GM23338 (cell line): ENCODE results near the gene CLASRP. TPM values are rescaled to one million over a fixed set of nuclear protein-coding genes. Genes with fewer than 3 reads are reported as not detected.

Experiments
- ATAC-seq: fragments of 200-7000 bp; cut with Tn5 transposase; 3 replicates; pipeline ENCODE4 v1.9.1; 2020
- DNase-seq: peaks from one replicate; pipeline ENCODE4 v3.0.0-alpha.2; 2015; ENCODE audit warnings: low spot score
- H2AFZ ChIP-seq: fragments of 200-600 bp; sonication (generic); 2 replicates; pipeline ENCODE4 v1.8.0; 2016; ENCODE audit warnings: antibody characterized with exemption, mild to moderate bottlenecking, moderate library complexity
- H3F3A ChIP-seq: fragments of 200-600 bp; sonication (generic); replicated peaks from 2 replicates; pipeline ENCODE4 v1.8.0; 2017; ENCODE audit warnings: antibody characterized with exemption, mixed run types, low read depth
- H3K27ac ChIP-seq: fragments of 200-600 bp; sonication (generic); 2 replicates; pipeline ENCODE4 v1.6.1; 2016; ENCODE audit warnings: low read depth
- H3K27me3 ChIP-seq: fragments of 200-600 bp; sonication (generic); 2 replicates; pipeline ENCODE4 v1.8.0; 2016; ENCODE audit warnings: mild to moderate bottlenecking, mixed run types, moderate library complexity; ENCODE audit not compliant: insufficient read depth
- H3K36me3 ChIP-seq: fragments of 200-600 bp; sonication (generic); 2 replicates; pipeline ENCODE4 v1.8.0; 2016; ENCODE audit warnings: mild to moderate bottlenecking; ENCODE audit not compliant: insufficient read depth
- H3K4me1 ChIP-seq: fragments of 200-600 bp; sonication (generic); 2 replicates; pipeline ENCODE4 v1.8.0; 2016; ENCODE audit warnings: mild to moderate bottlenecking, moderate library complexity; ENCODE audit not compliant: insufficient read depth
- H3K4me2 ChIP-seq: fragments of 200-600 bp; sonication (generic); 2 replicates; pipeline ENCODE4 v1.7.1; 2017; ENCODE audit warnings: mixed run types
- H3K4me3 ChIP-seq: fragments of 200-600 bp; sonication (generic); 2 replicates; pipeline ENCODE4 v1.6.1; 2016; ENCODE audit warnings: mixed run types
- H3K79me2 ChIP-seq: fragments of 200-600 bp; sonication (generic); replicated peaks from 2 replicates; pipeline ENCODE4 v1.8.0; 2017; ENCODE audit warnings: mild to moderate bottlenecking; ENCODE audit not compliant: insufficient read depth
- H3K9me2 ChIP-seq: fragments of 200-600 bp; sonication (generic); 2 replicates; pipeline ENCODE4 v1.8.0; 2017; ENCODE audit not compliant: insufficient read depth
- H4K20me1 ChIP-seq: fragments of 200-600 bp; sonication (generic); replicated peaks from 2 replicates; pipeline ENCODE4 v1.8.0; 2017; ENCODE audit warnings: mild to moderate bottlenecking; ENCODE audit not compliant: insufficient read depth
- H3K27ac Mint-ChIP-seq: 2 replicates; pipeline ENCODE4 v1.8.0; 2020; ENCODE audit warnings: inconsistent platforms, mild to moderate bottlenecking, moderate library complexity, mixed read lengths
- H3K27me3 Mint-ChIP-seq: 3 replicates; pipeline ENCODE4 v1.8.0; 2022; ENCODE audit warnings: low read depth, mild to moderate bottlenecking, moderate library complexity, mixed read lengths, inconsistent platforms; ENCODE audit not compliant: insufficient read depth, poor library complexity
- H3K36me3 Mint-ChIP-seq: 3 replicates; pipeline ENCODE4 v1.8.0; 2021; ENCODE audit warnings: low read depth, mild to moderate bottlenecking, inconsistent platforms, moderate library complexity, mixed read lengths
- H3K4me1 Mint-ChIP-seq: 3 replicates; pipeline ENCODE4 v1.8.0; 2020; ENCODE audit warnings: mild to moderate bottlenecking, inconsistent platforms, mixed read lengths
- H3K4me3 Mint-ChIP-seq: 3 replicates; pipeline ENCODE4 v1.8.0; 2021; ENCODE audit warnings: moderate library complexity, mild to moderate bottlenecking, inconsistent platforms, mixed read lengths
- H3K9me3 Mint-ChIP-seq: 3 replicates; pipeline ENCODE4 v1.8.0; 2020; ENCODE audit warnings: moderate library complexity, mild to moderate bottlenecking, inconsistent platforms, mixed read lengths
- CREB1 ChIP-seq: fragments of 250-450 bp; sonication (Bioruptor Pico); IDR thresholded peaks from 2 replicates; pipeline ENCODE4 v1.5.0; 2020; ENCODE audit warnings: low read depth, mild to moderate bottlenecking, moderate library complexity
- EZH2 ChIP-seq: fragments of 200-600 bp; sonication (generic); IDR thresholded peaks from one replicate; pipeline ENCODE4 v1.8.0; 2017; ENCODE audit warnings: antibody characterized with exemption, mild to moderate bottlenecking, low read depth; ENCODE audit not compliant: unreplicated experiment
- EZH2phosphoT487 ChIP-seq: fragments of 200-600 bp; sonication (generic); IDR thresholded peaks from one replicate; pipeline ENCODE4 v1.8.1; 2018; ENCODE audit warnings: antibody characterized with exemption; ENCODE audit not compliant: unreplicated experiment
- JUNB ChIP-seq: IDR thresholded peaks from one replicate; pipeline ENCODE4 v1.6.1; 2016; ENCODE audit warnings: antibody characterized with exemption; ENCODE audit not compliant: unreplicated experiment
- NANOG ChIP-seq: IDR thresholded peaks from 2 replicates; pipeline ENCODE4 v1.6.1; 2016; ENCODE audit warnings: antibody characterized with exemption, borderline replicate concordance
- POLR2AphosphoS5 ChIP-seq: IDR thresholded peaks from 2 replicates; pipeline ENCODE4 v1.6.1; 2016; ENCODE audit warnings: antibody characterized with exemption, low read depth
- STAT1 ChIP-seq: IDR thresholded peaks from one replicate; pipeline ENCODE4 v1.6.1; 2016; ENCODE audit warnings: antibody characterized with exemption; ENCODE audit not compliant: unreplicated experiment
- ZNF114 ChIP-seq: fragments of 250-450 bp; sonication (Bioruptor Pico); IDR thresholded peaks from 2 replicates; pipeline ENCODE4 v1.5.0; 2020; ENCODE audit warnings: mild to moderate bottlenecking, moderate library complexity
- ZNF331 ChIP-seq: fragments of 250-450 bp; sonication (Bioruptor Pico); IDR thresholded peaks from 2 replicates; pipeline ENCODE4 v1.5.0; 2020; ENCODE audit warnings: low read depth, mild to moderate bottlenecking, moderate library complexity
- polyA plus RNA-seq: library from polyadenylated mRNA; unstranded; fragments of >200 nt; fragmentation: Nextera tagmentation; extraction: Ambion mirVana; gene quantifications from 2 replicates; pipeline ENCODE4 v1.2.1, GENCODE V29; 2016
- total RNA-seq: library from RNA; depleted of rRNA; stranded (reverse); fragments of >200 nt; shearing (Covaris generic); gene quantifications from 2 replicates; pipeline ENCODE4 v1.2.3, GENCODE V29; 2014
- TF ChIP-seq, protein P1 (sequence below): IDR thresholded peaks from 2 replicates; pipeline ENCODE4 v1.6.1; 2016; ENCODE audit warnings: antibody characterized with exemption
- TF ChIP-seq, protein P2 (sequence below): IDR thresholded peaks from one replicate; pipeline ENCODE4 v1.6.1; 2018; ENCODE audit warnings: antibody characterized with exemption; ENCODE audit not compliant: unreplicated experiment
- TF ChIP-seq, protein P3 (sequence below): fragments of 250-450 bp; sonication (Bioruptor Pico); IDR thresholded peaks from 2 replicates; pipeline ENCODE4 v1.5.0; 2020; ENCODE audit warnings: mild to moderate bottlenecking, moderate library complexity
- TF ChIP-seq, protein P4 (sequence below), 2 experiments: fragments of 200-600 bp in 1 of 2; sonication (generic) in 1 of 2; conservative IDR thresholded peaks; 2 replicates each; pipeline versions ENCODE4 v1.5.1 to v1.6.1; 2016 to 2017; ENCODE audit warnings: antibody characterized with exemption in 2 of 2, low read depth in 2 of 2, mild to moderate bottlenecking in 2 of 2, moderate library complexity in 1 of 2

CLASRP gene
- total and polyA plus RNA-seq, 2 experiments from 2014 or later, result 27.1 to 78.7 TPM

DNA sequence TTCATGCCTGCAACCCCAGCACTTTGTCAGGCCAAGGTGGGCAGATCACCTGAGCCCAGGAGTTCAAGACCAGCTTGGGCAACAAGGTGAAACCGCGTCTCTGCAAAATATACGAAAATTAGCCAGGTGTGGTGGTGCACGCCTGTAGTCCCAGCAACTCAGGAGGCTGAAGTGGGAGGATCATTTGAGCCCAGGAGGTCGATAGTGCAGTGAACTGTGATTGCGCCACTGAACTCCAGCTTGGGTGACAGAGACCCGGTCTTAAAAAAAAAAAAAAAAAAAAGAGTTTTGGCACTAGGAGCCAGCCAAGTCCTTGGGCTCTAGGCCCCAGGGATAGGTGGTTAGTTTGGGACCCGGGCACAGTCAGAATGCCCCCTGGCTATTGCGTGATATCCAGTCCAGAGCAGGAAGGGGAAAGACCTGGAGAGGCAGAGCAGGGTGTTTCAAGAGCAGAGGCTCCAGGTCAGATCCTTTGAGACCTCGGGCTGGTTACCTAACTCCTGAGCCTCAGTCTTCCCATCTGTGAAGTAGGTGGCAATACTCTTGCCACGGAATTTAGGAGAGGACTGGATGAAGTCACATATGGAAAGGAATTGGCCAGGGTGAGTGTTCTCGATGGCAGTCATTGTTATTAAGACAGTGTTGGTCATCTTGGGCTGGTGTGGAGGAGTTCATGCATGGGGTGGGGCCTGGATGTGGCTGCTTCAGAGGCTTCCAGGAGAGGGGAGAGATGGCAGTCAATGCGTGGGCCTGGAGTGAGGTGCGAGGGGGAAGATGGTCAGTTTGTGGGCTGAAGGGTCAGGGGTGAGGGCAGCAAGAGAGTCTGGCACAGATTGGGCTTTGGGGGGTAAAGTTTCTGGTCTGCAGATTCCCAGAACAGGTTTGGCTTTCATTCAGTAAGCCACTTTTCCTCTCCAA, 56.9 kb downstream of the CLASRP start:
- H3K9me2 ChIP-seq, result no peaks in the 10 kb centered on the region
- no peaks in the 10 kb centered on the region for H3K9me3 Mint-ChIP-seq
- H3K27ac Mint-ChIP-seq, result no peak overlapping the region; the same call in 1 of the 2 replicates
- no peak overlapping the region for H2AFZ ChIP-seq
- TF ChIP-seq, protein P1, sequence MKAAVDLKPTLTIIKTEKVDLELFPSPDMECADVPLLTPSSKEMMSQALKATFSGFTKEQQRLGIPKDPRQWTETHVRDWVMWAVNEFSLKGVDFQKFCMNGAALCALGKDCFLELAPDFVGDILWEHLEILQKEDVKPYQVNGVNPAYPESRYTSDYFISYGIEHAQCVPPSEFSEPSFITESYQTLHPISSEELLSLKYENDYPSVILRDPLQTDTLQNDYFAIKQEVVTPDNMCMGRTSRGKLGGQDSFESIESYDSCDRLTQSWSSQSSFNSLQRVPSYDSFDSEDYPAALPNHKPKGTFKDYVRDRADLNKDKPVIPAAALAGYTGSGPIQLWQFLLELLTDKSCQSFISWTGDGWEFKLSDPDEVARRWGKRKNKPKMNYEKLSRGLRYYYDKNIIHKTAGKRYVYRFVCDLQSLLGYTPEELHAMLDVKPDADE, result no peak
- TF ChIP-seq EZH2phosphoT487 (no peak), STAT1 (no peak), EZH2 (no peak), CREB1 (CRISPR knock-in tag) (no peak), ZNF331 (CRISPR knock-in tag) (no peak), POLR2AphosphoS5 (no peak), JUNB (no peak), NANOG (no peak), ZNF114 (CRISPR knock-in tag) (no peak)
- TF ChIP-seq, protein P2, sequence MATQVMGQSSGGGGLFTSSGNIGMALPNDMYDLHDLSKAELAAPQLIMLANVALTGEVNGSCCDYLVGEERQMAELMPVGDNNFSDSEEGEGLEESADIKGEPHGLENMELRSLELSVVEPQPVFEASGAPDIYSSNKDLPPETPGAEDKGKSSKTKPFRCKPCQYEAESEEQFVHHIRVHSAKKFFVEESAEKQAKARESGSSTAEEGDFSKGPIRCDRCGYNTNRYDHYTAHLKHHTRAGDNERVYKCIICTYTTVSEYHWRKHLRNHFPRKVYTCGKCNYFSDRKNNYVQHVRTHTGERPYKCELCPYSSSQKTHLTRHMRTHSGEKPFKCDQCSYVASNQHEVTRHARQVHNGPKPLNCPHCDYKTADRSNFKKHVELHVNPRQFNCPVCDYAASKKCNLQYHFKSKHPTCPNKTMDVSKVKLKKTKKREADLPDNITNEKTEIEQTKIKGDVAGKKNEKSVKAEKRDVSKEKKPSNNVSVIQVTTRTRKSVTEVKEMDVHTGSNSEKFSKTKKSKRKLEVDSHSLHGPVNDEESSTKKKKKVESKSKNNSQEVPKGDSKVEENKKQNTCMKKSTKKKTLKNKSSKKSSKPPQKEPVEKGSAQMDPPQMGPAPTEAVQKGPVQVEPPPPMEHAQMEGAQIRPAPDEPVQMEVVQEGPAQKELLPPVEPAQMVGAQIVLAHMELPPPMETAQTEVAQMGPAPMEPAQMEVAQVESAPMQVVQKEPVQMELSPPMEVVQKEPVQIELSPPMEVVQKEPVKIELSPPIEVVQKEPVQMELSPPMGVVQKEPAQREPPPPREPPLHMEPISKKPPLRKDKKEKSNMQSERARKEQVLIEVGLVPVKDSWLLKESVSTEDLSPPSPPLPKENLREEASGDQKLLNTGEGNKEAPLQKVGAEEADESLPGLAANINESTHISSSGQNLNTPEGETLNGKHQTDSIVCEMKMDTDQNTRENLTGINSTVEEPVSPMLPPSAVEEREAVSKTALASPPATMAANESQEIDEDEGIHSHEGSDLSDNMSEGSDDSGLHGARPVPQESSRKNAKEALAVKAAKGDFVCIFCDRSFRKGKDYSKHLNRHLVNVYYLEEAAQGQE, result no peak
- TF ChIP-seq, protein P3, sequence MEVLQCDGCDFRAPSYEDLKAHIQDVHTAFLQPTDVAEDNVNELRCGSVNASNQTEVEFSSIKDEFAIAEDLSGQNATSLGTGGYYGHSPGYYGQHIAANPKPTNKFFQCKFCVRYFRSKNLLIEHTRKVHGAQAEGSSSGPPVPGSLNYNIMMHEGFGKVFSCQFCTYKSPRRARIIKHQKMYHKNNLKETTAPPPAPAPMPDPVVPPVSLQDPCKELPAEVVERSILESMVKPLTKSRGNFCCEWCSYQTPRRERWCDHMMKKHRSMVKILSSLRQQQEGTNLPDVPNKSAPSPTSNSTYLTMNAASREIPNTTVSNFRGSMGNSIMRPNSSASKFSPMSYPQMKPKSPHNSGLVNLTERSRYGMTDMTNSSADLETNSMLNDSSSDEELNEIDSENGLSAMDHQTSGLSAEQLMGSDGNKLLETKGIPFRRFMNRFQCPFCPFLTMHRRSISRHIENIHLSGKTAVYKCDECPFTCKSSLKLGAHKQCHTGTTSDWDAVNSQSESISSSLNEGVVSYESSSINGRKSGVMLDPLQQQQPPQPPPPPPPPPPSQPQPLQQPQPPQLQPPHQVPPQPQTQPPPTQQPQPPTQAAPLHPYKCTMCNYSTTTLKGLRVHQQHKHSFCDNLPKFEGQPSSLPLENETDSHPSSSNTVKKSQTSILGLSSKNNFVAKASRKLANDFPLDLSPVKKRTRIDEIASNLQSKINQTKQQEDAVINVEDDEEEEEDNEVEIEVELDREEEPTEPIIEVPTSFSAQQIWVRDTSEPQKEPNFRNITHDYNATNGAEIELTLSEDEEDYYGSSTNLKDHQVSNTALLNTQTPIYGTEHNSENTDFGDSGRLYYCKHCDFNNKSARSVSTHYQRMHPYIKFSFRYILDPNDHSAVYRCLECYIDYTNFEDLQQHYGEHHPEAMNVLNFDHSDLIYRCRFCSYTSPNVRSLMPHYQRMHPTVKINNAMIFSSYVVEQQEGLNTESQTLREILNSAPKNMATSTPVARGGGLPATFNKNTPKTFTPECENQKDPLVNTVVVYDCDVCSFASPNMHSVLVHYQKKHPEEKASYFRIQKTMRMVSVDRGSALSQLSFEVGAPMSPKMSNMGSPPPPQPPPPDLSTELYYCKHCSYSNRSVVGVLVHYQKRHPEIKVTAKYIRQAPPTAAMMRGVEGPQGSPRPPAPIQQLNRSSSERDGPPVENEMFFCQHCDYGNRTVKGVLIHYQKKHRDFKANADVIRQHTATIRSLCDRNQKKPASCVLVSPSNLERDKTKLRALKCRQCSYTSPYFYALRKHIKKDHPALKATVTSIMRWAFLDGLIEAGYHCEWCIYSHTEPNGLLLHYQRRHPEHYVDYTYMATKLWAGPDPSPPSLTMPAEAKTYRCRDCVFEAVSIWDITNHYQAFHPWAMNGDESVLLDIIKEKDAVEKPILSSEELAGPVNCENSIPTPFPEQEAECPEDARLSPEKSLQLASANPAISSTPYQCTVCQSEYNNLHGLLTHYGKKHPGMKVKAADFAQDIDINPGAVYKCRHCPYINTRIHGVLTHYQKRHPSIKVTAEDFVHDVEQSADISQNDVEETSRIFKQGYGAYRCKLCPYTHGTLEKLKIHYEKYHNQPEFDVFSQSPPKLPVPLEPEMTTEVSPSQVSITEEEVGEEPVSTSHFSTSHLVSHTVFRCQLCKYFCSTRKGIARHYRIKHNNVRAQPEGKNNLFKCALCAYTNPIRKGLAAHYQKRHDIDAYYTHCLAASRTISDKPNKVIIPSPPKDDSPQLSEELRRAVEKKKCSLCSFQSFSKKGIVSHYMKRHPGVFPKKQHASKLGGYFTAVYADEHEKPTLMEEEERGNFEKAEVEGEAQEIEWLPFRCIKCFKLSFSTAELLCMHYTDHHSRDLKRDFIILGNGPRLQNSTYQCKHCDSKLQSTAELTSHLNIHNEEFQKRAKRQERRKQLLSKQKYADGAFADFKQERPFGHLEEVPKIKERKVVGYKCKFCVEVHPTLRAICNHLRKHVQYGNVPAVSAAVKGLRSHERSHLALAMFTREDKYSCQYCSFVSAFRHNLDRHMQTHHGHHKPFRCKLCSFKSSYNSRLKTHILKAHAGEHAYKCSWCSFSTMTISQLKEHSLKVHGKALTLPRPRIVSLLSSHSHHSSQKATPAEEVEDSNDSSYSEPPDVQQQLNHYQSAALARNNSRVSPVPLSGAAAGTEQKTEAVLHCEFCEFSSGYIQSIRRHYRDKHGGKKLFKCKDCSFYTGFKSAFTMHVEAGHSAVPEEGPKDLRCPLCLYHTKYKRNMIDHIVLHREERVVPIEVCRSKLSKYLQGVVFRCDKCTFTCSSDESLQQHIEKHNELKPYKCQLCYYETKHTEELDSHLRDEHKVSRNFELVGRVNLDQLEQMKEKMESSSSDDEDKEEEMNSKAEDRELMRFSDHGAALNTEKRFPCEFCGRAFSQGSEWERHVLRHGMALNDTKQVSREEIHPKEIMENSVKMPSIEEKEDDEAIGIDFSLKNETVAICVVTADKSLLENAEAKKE, result no peak
- TF ChIP-seq, protein P4, sequence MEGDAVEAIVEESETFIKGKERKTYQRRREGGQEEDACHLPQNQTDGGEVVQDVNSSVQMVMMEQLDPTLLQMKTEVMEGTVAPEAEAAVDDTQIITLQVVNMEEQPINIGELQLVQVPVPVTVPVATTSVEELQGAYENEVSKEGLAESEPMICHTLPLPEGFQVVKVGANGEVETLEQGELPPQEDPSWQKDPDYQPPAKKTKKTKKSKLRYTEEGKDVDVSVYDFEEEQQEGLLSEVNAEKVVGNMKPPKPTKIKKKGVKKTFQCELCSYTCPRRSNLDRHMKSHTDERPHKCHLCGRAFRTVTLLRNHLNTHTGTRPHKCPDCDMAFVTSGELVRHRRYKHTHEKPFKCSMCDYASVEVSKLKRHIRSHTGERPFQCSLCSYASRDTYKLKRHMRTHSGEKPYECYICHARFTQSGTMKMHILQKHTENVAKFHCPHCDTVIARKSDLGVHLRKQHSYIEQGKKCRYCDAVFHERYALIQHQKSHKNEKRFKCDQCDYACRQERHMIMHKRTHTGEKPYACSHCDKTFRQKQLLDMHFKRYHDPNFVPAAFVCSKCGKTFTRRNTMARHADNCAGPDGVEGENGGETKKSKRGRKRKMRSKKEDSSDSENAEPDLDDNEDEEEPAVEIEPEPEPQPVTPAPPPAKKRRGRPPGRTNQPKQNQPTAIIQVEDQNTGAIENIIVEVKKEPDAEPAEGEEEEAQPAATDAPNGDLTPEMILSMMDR (conservative IDR thresholded peaks at IDR 0.05; ENCODE audit: low read depth in 2 of 2), result no peak
- peaks cover 5% of the 10 kb centered on the region for H3F3A ChIP-seq
- no peak for ATAC-seq
- H3K79me2 ChIP-seq, result peaks cover 77% of the 10 kb centered on the region
- peaks cover 11% of the 10 kb centered on the region for H3K36me3 Mint-ChIP-seq
- H3K27me3 ChIP-seq, result no peaks in the 10 kb centered on the region
- H3K36me3 ChIP-seq, result no peaks in the 10 kb centered on the region
- H3K4me1 Mint-ChIP-seq, result peaks cover 65% of the 10 kb centered on the region
- peaks cover 35% of the 10 kb centered on the region for H3K27me3 Mint-ChIP-seq
- H3K4me3 ChIP-seq, result no peak overlapping the region
- no peak for DNase-seq
- peak overlapping the region; percentile 2; the same call in 1 of the 3 replicates for H3K4me3 Mint-ChIP-seq
- H3K27ac ChIP-seq, result no peak overlapping the region
- peaks cover 26% of the 10 kb centered on the region for H3K4me1 ChIP-seq
- peaks cover 57% of the 10 kb centered on the region for H4K20me1 ChIP-seq
- H3K4me2 ChIP-seq, result no peak overlapping the region
